ENCODE results near the gene RNF14.

RNF14 gene

DNA sequence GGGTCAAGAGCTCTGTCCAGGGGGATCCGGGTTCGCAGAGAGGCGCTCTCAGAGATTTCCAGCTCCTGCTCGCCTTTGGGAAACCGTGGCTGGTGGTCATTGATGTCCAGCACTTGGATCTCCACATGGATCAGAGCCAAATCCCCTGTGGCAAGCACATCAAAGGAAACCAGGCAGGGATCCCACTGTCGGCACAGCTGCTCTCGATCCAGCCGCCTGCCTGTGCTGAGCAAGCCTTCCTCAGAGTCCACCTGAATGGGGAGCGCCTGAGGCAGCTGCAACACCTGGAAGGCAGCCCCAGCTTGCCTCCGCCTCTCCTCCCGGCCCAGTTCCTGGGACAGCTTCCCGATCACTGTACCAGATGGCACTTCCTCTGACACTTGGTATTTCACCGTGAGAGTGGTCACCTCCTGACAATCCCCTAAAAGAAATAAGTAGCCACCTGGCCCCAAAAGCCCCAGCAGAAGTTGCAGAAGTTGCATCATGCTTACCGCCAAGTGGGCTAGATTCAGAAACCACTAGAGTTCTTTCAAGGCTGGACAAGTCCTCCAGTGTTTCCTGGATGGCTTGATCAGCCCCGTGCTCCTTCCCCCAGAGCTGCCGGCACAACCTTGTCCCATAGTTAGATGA is 11.4 kb upstream of the RNF14 start:
- TF ChIP-seq, protein P1, sequence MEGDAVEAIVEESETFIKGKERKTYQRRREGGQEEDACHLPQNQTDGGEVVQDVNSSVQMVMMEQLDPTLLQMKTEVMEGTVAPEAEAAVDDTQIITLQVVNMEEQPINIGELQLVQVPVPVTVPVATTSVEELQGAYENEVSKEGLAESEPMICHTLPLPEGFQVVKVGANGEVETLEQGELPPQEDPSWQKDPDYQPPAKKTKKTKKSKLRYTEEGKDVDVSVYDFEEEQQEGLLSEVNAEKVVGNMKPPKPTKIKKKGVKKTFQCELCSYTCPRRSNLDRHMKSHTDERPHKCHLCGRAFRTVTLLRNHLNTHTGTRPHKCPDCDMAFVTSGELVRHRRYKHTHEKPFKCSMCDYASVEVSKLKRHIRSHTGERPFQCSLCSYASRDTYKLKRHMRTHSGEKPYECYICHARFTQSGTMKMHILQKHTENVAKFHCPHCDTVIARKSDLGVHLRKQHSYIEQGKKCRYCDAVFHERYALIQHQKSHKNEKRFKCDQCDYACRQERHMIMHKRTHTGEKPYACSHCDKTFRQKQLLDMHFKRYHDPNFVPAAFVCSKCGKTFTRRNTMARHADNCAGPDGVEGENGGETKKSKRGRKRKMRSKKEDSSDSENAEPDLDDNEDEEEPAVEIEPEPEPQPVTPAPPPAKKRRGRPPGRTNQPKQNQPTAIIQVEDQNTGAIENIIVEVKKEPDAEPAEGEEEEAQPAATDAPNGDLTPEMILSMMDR (IDR thresholded peaks at IDR 0.05; ENCODE audit: low read depth, low read length, missing control alignments) = no peak
- no peak for DNase-seq (ENCODE audit: low read depth)
- no peak overlapping the region for H3K4me3 ChIP-seq (ENCODE audit: low read depth, low read length)

DNA sequence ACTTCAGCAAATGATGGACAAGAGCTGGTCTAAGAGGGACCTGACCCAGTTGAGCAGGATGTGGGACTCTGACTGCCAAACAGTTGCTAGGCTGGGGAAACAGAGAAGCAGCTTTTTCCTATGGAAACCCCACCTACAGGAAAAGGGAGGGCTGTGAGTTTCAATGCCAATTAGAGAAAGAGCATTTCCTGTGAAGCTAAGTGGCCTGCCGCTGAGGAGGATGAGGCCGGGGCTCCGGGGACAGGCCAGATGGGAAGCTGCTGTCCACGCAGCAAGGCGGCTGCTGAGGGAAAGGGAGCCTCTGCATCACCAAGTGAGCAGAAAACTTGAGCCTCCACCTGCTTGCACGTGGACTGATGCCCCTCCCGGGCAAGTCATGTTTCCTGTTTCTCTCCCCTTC is 10.8 kb upstream of the RNF14 start, which contains the start of gene PCDH12:
Gene PCDH12, minus strand, starts transcription at position 90 of the 400 bp plus-strand sequence. CDS start 351 bp downstream, outside the sequence.
- no peak within 1 kb of the TSS for H3K4me3 ChIP-seq (ENCODE audit: low read depth, low read length)
- DNase-seq (ENCODE audit: low read depth) = no peak
- TF ChIP-seq, protein P1 (IDR thresholded peaks at IDR 0.05; ENCODE audit: low read depth, low read length, missing control alignments) = no peak

DNA sequence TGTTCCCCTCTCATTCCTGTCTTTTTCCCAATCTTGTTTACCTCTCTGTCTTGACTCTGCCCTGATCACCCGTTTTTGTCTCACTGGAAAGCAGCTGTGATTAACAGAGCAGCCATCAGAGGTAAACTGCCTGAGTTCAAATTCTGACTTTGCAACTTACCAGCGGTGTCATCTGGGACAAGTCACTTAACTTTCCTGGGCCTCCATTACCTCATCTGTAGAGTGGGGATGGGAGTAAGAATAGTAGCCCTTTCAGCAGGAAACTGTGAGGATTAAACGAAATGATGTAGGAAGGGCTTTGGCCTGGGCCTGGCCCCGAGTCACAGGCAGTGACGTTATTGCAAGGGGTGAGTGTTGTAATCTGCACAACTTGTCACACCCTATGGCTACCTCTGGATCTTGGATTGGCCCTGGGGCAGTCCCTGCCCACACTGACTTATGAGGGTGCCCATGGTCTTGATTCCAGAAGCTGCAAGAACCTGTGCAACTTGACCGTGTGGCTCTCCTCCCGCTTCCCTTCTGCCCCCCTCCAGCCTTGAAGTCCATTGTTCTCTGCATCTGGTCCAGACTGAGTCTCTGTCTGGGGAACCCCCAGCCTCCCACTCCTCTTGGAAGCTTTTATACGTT is 10.2 kb upstream of the RNF14 start:
- no peak overlapping the region for H3K4me3 ChIP-seq (ENCODE audit: low read depth, low read length)
- TF ChIP-seq, protein P1 (IDR thresholded peaks at IDR 0.05; ENCODE audit: low read depth, low read length, missing control alignments) = no peak
- DNase-seq (ENCODE audit: low read depth) = no peak

DNA sequence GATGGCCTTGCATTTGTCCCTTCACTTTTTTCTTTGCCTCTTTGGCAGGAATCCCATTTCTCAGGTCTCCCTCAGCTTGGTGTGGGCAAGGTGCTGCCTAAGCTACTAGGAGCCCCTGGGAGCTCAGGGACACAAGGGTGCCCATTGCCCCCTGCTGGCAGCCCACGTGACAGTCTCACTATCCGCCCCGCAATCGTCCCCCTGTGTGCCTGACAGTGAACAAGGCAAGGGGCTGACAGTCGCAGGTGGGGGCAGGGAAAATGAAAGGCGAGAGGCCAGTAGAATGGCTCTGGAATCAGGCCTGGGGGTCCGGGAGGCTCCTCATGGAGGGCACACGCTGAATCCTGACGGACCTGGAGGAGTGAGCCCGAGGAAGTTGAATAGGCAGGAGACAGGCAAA is 8.9 kb upstream of the RNF14 start:
- no peak for DNase-seq (ENCODE audit: low read depth)
- TF ChIP-seq, protein P1 (IDR thresholded peaks at IDR 0.05; ENCODE audit: low read depth, low read length, missing control alignments) = peak; percentile 34
- H3K4me3 ChIP-seq (ENCODE audit: low read depth, low read length) = no peak overlapping the region

DNA sequence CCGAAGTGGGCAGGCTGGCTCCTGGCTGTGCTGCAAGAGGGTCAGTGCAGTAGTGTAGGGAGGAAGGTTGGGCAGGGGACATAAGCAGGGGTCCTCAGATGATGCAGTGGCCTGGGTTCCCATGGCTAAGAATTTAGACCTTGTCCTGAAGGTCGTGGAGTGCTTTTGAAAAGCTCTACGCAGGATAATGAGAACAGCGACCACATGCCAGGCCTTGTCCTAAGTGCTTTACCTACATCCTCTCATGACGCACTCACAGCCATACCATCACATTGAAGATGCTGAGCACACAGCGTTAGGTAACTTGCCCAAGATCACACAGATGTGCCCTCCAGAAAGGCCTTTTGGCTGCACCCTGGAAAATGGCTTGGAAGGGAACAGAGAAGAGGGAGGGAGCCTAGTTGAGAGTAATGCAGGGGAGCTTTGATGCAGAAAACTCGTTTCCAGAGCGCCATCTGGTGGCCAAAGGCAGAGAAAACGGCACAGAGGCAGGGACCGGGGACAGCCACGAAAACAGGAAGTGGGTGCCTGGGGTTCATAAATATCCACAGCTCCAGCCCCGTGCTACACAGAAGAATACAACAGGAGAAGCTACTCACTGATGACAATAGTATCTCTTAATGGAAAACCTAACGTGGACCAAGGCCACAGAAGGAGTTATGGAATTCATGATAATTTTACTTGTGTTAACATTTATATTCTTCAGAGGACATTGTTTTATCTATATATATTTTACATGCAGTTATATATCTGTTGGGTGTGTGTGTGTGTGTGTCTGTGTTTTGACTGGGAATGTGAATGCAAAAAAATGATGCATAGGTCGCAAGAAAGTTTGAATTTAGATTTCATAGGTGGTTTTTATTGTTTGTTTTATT is 8.2 kb upstream of the RNF14 start:
- peak; percentile 67 for DNase-seq (ENCODE audit: low read depth)
- H3K4me3 ChIP-seq (ENCODE audit: low read depth, low read length) = no peak overlapping the region
- TF ChIP-seq, protein P1 (IDR thresholded peaks at IDR 0.05; ENCODE audit: low read depth, low read length, missing control alignments) = peak; percentile 84

DNA sequence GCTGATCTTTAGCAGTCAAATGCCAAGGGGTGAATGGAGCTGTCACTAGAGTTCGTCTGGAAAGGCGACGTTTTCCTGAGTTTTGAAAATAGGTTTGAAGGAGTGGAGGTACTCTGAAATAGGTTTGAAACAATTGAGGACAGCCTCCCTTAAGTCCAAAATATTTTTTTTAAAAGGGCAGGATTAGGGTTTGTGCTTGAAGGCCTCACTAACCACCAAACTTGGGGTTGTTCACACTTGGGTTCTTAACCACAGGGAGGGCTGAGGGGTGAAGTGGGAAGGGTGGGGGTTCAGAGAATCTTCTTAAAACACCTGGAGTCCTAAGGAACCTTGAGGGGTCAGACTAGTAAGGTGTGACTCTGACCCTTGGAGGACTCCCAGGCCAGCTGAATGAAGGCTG is 7.4 kb upstream of the RNF14 start:
- H3K4me3 ChIP-seq (ENCODE audit: low read depth, low read length) = no peak overlapping the region
- TF ChIP-seq, protein P1 (IDR thresholded peaks at IDR 0.05; ENCODE audit: low read depth, low read length, missing control alignments) = no peak
- DNase-seq (ENCODE audit: low read depth) = no peak

Data from GM12864 (cell line).